ENCODE results near the gene GANAB.
"Not testable (repeated sequence)": the region's sequence is repeated elsewhere in the genome, so short reads cannot be mapped to it uniquely, and the experiment has no call there.

GANAB gene

DNA sequence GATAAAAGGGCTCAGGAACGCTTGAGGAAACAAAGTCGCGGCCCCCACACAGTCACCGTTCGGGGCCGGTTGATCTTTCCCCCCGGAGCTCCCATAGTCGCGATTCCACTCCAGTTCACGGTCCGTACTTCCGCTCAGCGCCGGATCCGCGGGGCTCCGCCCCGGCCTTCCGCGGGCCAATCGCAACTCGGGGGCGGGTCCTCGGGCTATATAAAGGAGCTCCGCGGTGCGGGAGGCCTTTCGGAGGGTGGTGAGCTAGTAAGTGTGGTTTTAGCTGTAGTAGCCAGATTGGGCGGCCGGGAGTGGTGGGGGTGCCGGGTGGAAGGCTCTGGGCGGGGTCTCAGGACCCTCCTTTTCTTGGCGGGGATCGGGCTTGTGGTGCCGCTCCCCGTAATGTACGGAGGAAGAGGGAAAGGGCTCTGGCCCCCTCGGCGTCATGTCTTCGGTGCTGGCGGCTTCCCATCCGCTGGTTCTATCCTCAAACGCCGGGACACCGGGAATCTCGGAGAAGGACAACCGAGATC is 18.7 kb upstream of the GANAB start, which contains the start of the genes C11orf98 and CSKMT:
TSS of gene C11orf98 (minus strand) at position 136 of the 524 bp plus-strand sequence. CDS start at position 95, 41 bp downstream.
TSS of gene CSKMT (plus strand) at position 238 of the 524 bp plus-strand sequence. CDS start 568 bp downstream, outside the sequence.
- peak; percentile 94 for DNase-seq (ENCODE audit: low spot score)
- TF ChIP-seq, protein P1, sequence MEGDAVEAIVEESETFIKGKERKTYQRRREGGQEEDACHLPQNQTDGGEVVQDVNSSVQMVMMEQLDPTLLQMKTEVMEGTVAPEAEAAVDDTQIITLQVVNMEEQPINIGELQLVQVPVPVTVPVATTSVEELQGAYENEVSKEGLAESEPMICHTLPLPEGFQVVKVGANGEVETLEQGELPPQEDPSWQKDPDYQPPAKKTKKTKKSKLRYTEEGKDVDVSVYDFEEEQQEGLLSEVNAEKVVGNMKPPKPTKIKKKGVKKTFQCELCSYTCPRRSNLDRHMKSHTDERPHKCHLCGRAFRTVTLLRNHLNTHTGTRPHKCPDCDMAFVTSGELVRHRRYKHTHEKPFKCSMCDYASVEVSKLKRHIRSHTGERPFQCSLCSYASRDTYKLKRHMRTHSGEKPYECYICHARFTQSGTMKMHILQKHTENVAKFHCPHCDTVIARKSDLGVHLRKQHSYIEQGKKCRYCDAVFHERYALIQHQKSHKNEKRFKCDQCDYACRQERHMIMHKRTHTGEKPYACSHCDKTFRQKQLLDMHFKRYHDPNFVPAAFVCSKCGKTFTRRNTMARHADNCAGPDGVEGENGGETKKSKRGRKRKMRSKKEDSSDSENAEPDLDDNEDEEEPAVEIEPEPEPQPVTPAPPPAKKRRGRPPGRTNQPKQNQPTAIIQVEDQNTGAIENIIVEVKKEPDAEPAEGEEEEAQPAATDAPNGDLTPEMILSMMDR (IDR thresholded peaks at IDR 0.05; ENCODE audit: extremely low read depth, missing control alignments) = no peak

DNA sequence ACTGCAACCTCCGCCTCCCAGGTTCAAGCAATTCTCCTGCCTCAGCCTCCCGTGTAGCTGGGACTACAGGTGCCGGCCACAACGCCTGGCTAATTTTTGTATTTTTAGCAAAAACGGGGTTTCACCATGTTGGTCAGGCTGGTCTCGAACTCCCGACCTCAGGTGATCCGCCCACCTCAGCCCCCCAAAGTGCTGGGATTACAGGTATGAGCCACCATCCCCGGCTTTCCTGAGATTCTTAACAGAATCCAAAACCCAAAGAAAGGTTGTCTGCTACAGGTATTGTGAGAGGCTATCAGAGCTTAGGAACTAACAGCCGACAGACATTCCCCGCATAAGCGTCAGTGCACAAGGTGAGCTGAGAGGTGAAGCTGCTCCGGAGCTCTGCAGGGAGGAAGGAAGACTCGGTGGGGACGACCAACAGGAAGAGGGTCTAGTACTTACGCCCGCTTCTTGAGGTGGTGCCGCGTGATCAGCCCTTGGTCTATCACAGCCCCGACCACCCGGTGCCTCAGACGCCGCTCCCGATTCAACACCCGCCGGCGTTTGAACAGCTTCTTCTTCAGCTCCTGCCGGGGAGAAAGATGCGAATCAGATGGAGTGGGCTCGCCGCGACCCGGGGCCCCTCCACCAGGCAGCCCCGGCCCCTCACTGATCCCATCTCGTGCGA is 18.1 kb upstream of the GANAB start:
- DNase-seq (ENCODE audit: low spot score) = peak; percentile 67

DNA sequence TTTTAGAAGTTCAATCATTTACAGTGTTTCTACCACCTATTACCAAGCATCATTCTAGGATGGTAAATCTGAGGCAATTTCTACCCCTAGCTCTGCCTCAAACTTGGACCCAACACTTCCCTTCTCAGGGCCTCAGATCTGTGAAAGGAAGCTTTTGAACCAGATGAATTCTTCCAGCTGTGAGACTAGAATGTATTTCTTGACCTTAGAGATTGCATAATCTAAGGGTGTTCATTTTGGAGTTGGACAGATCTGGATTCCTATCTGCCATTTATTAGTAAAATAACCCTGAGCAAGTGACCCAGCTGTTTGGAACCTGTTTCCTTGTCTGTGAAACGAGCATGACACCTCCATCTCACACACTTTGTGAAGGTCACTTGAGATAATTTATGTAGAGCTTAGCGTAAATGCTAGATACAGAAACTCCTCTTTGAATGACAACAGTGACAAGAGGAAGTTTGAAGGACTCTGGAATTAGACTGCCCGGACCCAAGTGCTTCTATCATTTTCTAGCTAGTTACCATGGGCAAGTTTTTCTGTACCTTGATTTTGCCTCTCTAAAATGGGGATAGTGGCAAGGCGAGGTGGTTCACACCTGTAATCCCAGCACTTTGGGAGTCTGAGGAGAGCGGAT is 10.5 kb upstream of the GANAB start:
- TF ChIP-seq, protein P1 (IDR thresholded peaks at IDR 0.05; ENCODE audit: extremely low read depth, missing control alignments) = no peak
- no peak for DNase-seq (ENCODE audit: low spot score)

More for the DNA sequence above, 18.1 kb upstream of the GANAB start:
- TF ChIP-seq, protein P1 (IDR thresholded peaks at IDR 0.05; ENCODE audit: extremely low read depth, missing control alignments) = no peak

DNA sequence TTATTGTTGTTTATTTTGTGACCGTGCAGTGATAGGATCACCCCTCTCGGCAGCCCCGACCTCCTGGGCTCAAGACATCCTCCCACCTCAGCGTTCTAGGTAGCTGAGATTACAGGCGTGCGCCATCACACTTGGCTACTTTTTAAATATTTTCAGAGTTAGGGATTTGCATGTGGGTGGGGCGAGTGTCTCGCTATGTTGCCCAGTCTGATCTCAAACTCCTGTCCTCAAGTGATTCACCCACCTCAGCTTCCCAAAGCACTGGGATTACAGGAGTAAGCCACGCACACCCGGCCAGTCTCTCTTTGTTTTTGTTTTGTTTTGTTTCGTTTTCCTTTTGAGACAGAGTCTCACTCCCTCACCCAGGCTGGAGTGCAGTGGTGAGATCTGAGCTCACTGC is 7.9 kb upstream of the GANAB start:
- TF ChIP-seq, protein P1 (IDR thresholded peaks at IDR 0.05; ENCODE audit: extremely low read depth, missing control alignments) = no peak
- DNase-seq (ENCODE audit: low spot score) = no peak

DNA sequence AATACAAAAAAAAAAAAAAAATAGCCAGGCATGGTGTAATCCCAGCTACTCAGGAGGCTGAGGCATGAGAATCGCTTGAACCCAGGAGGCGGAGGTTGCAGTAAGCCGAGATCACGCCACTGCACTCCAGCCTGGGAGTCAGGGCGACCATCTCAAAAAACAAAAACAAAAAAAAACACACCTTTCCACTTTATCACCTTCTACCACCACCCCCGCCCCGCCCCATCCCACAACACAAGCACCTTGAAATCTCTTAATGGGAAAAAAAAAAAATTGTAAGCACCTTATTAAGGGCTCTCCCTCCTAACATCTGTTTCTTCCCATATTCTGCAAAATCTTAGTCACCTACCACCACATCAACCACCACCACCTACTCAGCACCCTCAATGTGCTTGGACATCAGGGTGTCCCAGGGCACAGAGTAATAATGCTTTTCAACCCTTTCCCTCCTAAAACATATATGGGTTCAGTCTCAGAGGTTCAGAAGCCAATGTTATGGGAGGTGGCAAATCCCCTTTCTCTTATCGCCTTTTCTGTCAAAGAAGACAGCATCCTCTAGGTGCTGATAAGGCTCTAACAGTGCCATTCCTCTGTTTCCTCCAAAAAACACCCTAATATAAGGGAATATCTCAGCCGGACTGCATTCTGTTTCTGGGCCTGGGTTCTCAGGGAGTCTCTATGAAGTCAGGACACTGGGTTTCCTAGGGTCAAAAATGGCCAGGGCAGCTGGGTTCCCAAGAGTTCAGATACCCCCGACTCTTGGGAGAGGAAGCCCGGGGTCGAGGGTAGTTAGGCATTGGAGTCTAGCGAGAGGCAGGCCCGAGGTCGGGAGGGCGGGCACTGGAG is 6.0 kb upstream of the GANAB start:
- DNase-seq (ENCODE audit: low spot score) = no peak
- TF ChIP-seq, protein P1 (IDR thresholded peaks at IDR 0.05; ENCODE audit: extremely low read depth, missing control alignments) = no peak

DNA sequence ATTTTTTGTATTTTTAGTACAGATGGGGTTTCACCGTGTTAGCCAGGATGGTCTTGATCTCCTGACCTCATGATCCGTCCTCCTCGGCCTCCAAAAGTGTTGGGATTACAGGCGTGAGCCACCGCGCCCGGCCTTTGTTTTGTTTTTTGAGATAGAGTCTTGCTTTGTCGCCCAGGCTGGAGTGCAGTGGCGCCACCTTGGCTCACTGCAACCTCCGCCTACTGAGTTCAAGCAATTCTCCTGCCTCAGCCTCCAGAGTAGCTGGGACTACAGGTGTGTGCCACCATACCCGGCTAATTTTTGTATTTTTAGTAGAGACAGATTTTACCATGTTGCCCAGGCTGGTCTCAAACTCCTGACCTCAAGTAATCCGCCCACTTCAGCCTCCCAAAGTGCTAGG is 3.9 kb upstream of the GANAB start:
- DNase-seq (ENCODE audit: low spot score) = not testable (repeated sequence)

DNA sequence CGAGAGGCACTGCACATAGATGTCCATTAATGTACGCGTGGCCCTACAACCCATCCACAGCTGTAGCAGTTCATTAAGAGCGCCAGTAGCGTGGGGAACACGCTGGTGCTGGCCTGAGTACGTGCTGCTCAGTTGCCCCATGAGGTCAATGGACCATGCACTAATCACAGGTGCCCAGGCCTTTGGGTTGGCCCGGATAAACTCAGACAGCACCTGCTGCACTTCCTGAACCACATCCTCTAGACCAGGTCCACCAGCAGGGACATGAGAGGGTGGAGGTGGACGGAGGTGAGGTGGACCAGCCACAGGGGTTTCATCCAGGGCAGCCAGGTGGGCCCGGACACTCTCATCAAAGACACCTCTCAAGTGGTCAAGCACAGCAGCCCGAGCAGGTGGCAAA is 3.1 kb upstream of the GANAB start:
- TF ChIP-seq, protein P1 (IDR thresholded peaks at IDR 0.05; ENCODE audit: extremely low read depth, missing control alignments) = no peak
- DNase-seq (ENCODE audit: low spot score) = no peak
